ENCODE data around the gene TCF7L1.

Gene TCF7L1

DNA sequence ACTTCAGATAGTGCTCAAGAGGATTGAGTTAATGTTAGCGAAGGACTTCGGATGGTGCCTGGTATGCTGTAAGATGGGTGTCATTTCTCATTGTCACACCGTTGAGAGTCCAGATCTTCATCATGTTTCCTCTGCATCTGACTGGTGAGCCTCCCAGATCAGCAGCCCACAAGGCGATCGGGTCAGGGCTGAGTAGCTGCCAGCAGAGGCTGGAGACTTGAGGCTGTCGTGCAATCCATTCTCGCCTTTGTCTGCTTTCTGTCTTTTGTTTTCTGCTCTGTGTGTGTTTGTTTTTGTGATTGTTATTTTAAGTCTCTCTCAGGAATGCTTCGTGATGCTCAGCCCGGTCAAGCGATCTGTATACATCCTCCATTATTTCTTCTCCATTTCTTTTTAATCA lies 98.8 kb downstream of the TCF7L1 start:
- no peak for FAIRE-seq

DNA sequence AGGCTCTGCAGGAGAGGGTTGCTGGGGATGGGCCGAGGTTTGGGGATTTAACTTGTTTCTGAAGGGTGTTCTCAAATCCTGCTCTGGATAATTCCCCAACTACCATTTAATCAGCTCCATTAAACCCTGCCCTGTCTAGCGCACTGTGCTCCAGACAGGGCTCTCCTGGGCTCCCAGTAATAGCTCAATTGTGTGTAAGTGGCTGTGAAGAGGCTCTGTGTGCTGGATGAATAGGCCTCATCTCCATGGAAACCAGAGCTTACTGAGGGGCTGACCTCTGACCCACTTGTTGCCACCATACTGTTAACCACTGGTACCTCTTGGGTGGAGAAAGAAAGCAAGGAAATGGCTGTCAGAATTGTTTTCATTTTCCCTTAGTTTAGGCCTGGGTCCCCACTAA lies 101.7 kb downstream of the TCF7L1 start:
- FAIRE-seq, result no peak

DNA sequence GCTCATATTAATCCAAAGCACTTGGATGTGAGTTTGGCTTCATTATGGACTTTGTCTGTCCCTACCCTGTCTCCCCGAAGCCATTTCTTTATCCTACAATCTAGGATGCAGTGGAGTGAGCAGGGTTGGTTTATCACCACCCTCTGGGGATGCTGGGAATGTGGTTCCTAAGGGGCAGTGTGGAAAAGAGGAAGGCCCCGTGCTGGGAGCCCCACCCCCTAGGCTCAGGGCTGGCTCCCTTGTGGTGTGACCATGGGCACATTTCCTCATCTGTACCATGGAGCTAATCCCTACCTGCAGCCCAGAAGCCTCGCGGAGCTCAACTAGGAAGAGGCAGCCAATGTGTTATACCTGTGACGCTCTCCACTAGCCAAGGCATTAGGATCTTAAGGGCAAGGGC lies 102.1 kb downstream of the TCF7L1 start:
- no peak for FAIRE-seq

DNA sequence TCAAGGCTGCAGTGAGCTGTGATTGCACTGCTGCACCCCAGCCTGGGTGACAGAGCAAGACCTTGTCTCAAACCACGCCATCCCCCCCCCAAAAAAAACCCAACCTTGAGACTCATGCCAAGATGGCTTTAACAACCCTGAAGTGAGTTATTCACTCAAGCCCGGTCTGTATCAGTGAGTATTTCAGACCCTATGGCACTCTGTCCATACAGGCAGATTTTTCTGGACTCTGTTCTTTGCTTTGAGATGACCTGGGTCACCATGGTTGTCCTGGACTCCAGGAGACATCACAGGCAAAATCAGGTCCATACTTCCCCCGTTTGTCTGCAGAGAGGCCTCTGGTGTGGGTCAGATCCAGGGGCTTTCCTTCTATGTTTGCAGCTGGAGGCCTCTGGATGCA lies 102.9 kb downstream of the TCF7L1 start:
- no peak for FAIRE-seq

DNA sequence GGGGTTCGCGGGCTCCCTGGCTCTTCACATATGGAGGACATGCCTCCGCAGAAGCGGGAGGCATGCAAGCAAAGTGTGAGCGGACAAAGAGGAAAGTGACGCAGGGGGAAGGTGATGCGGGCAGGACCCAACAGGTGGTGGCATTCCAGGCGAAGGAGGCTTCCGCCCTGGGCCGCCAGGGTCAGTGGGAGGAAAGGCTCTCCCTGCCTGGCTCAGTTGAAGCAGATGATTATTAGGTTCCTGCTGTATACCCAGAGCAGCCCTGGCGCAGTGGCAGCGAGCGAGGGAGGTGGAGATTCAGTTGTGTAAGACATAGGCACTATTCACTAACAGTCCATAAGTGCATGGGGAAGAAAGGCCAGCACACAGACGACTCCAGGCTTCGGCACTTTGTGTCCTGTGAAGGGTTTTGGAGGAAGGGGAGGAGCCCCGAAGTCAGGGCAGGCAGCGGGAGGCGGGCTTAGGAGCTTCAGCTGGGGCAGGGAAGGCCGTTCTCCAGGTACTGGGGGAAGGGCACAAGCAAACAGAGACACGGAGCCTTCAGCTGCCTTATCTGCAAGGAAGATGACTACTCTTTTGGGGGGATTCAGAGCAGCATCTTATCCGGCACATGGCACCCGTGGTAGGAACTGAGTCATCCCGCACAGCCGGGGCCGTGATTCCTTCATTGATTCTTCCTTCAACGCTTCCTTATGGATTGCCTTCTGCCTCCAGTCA lies 104.8 kb downstream of the TCF7L1 start:
- no peak for FAIRE-seq

DNA sequence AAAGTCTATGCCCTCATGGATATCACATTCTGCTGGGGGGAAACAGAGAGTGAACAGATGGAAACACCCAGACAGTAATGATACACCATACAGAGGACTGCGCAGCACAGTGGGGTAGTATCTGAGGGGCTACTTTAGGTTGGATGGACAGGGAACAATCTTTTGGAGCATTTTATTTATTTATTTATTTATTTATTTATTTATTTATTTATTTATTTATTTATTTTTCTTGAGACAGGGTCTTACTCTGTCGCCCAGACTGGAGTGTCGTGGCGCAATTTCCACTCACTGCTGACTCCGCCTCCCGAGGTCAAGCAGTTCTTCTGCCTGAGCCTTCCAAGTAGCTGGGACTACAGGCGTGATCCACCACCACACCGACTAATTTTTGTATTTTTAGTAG lies 105.4 kb downstream of the TCF7L1 start:
- no peak for FAIRE-seq

DNA sequence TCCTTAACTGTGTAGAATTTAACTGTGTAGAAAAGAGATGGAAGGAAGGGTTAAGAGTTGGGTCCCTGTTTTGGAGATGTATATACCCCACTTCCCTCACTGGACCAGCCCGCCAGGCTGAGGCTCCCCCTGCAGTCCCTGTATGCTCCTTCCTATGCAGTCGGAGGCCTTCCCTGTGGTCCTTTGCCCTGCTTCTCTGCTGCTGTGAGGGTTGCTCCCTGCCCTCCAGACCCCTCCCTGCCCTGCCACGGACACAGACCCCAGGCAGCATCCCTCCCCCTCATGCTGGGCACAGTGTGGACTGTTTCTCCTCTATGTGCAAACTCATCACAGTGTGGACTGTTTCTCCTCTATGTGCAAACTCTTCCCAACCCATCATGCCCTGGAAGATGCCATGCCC lies 105.9 kb downstream of the TCF7L1 start:
- no peak for FAIRE-seq

DNA sequence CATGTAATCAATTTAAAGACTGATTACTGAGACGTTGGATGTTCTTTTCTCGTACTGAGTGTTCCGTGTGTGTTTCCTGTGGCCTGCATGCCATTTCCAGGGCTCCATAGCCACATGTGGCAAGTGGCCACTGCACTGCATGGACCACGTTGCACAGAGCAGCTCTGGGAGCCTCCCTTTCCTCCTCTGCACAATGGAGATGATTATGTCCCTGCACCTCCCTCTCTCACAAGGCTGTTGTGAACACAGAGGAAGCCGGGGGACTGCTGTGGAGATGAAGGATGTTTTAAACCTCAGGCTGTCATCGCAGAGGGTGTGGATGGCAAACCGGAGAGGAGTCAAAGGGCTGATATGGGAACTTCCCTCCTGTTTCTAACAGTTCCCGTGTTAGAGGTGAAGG lies 106.9 kb downstream of the TCF7L1 start:
- FAIRE-seq, result no peak

DNA sequence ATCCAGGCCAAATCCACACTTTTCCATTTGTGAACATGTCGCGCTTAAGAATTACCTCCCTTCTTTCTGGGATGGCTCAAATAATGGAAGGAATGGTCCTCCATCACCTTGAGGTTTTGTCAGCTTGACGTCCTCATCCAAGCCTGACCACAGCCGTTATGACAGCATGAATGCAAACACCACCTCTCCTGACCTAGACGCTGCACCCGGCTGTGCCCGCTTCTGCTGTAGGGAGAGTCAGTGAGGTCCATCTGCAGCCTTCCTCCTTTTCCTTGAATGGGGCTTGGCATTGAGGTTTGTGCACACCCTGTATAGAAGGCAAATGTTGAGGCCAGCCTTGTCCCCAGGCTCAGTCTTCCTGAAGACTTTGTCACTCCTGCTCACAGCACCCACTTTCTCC lies 109.1 kb downstream of the TCF7L1 start:
- no peak for FAIRE-seq

DNA sequence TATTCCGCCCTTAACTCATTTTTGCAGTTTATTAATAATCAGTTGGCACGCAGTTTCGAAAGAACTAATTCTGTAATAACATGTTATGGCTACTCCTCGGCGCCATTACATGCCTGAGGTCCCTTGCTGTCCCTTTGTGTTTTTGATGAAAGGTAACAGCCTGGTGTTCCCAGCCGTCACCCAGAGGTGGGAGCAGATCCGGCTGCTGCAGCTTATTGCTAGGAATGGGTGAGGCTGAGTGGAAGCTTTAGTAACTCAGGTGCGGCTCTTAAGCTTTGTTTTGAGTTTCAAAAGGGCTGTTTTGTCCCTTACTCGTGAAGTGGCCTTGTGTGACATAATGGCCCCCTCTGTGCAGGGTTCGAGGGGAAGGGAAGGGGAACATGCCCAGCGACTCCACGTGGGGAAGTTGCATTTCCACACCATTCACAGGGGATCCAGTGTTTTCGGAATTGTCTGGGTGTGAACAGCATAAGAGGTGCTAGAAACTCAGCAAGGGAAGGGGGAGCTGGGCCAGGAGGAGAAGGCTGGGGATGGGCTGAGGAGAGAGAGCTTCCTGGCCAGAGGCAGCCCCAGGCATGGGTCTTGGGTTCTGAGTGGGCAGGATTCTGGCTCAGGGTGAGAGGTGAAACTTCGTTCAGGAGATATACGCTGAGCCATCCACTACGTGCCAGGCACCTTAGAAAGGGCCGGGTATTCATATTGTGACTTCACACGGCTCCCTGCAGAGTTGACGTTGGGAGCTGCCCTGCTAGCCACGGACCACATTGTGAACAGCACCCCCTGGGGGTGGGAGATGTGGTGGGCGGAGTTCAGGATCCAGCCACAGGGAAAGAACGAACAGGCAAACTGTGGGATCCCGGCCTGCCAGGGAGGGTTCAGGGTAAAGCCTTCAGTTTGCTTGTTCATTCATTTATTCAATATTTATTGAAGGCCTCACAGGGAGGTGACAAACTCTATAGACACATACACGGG lies 110.2 kb downstream of the TCF7L1 start:
- FAIRE-seq, result no peak

DNA sequence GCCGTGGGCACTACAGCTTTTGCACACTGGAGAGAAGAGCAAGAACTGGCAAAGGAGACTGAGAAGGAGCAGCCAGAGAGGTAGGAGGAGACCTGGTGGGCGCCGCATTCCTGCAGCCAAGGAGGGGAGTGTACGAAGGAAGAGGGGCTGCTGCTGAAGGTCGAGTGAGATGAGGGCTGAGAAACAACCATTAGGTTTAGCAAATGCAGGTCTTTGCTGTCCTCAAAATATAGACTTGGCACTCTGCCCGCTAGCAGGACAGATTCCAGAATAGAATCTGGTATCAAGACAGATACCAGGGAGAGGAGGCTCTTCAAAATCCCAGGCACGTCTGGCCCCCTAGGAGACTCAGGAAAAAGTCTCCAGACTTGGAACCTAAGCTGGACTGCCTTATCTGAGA lies 111.6 kb downstream of the TCF7L1 start:
- no peak for FAIRE-seq

DNA sequence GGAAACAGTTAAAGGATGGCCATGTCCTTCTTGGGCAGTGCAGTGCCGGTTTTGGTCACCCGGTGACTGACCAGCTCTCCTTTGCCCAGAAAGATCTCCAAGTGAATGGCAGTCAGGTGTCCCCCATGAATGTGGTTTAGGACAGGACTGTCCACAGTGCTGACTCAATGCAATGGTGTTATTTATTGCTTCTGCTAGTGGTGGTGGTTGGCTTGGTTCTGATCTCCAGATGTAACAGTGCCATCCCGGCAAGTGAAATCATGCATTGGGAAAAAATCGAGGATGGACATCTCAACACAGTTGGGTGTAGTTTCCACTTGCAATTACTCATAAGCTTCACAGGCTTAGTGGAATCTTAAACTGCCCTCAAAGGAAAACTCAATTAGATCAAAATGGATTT lies 112.7 kb downstream of the TCF7L1 start:
- FAIRE-seq, result no peak

DNA sequence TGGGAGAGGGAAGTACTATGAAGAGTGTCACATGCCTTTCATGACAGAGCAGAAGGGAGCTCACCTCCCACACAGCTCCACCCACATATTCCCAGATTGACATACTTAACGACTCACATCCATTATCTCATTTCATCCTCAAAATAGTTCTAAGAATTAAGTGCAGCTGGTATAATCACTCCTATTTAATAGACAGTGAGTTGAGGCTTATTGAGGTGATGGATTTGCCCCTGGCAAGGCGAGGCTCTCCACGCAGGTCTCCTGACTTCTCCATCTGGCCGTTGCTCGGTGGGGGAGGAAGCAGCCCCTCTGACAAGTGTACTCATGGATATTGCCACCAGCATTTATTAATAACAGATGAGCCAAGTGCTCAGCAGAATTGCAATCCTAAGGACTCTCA lies 113.2 kb downstream of the TCF7L1 start:
- no peak for FAIRE-seq

DNA sequence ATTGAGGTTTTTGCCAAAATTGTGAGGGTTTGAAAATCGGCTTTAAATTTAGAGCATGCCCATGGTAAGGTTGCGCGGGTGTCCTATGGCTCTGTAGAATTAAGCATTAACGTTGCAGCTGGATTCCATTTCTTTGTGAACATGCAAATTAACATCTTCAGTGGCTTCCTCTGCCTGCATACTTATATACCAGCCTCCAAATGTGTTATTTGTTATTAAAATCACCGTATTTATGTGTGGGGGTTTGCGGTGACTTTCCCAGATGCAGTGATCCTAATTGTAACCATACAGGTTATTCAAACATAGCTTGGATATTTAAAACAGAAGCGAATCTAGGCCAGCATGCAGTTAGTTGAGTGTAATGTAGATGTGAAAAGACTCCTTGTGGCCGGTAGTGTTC lies 114.4 kb downstream of the TCF7L1 start:
- FAIRE-seq, result no peak

DNA sequence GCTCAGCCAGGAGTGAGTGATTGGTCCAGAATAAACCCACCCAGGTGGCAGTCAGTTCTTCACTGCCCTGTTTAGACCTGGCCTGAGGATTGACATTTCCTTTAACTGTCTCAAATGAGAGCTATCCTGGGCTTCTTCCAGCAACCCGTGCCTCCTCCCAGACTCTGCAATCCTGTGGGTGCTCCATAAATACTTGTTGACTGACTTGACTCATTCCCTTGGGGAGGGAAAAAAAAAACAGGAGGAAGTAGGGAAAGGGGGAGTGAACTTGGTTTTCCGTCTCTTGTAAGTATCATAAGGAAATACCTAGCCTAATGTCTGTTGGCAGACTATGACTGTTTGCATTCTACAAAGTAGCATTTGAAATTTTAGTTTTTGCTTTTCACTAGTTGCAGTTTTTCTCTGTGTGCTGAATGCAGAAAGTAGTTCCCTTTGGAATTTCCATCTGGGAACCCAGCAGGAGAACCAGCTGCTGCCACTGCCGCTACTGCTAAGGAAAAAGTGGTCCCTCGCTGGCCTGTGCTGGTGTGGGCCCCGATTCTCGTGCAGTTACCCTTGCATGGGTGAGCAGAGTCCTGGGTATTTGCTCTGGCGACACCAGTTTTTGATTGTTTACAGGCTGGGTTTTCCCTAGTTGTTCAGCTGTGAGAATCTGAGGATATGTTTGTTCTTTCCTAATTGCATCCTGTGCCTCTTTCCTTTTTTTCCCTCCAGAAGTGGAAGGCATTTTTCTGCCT lies 115.7 kb downstream of the TCF7L1 start:
- no peak for FAIRE-seq

DNA sequence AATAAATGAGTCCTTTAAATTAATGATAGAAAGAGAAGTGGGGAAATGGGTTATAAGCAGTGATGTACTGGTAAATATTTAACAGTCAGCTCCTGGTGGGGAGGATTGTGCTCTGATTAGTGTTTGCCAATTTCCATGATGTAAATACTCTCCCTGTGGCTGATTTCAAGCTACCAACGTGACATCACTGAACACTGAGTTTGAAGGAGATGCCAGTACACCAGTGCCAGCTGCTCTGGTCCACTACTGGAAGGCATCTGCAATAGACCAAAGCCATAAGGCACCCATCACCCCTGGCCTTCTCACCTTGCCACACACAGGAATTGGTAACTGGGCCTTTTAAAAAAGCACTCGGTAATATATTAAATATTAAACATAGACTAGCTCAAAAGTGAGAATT lies 116.9 kb downstream of the TCF7L1 start:
- FAIRE-seq, result no peak

DNA sequence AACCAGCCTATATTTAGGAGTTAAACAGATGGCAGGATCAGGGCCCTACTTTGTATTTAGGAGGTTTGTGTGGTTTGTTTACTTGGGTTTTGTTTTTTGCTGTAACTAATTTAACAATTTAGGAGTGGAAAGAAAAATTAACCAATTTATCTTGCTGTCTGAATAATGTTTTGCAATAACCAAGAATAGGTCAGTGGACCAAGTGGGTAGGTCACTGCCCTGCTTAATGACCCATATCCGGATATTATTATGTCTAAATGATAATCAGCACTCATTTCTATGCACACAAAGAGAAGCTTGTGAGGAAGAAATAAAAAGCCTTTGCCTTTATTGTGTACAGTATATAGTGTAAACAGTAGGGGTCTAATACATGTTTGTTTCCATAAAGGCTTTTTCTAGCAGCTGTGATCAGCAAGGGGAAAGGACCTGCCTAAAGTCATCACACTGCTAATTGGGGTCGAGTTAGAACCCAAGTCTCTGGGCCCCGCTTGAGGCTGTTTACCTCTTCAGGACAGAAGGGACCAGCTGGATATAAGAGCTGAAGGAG lies 118.0 kb downstream of the TCF7L1 start:
- FAIRE-seq, result no peak

DNA sequence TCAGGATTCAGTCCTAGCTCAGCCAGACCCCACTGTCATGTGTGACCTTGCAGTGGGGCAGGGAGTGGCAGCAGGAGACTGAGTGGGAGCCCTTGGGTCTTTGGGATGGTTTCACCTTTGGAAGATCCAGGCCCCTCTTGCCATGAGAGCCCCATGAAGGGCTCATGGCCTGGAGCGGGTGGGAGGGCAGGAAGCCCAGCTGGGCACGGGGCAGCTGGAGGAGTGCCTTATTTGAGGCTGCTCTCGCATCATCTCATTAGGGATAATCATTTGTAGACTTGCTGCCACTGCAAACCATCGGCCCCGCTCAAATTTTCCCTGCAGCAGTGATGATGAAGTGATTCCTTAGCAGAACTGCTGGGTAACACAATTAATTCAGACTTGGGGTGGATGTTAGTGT lies 120.7 kb downstream of the TCF7L1 start:
- no peak for FAIRE-seq

DNA sequence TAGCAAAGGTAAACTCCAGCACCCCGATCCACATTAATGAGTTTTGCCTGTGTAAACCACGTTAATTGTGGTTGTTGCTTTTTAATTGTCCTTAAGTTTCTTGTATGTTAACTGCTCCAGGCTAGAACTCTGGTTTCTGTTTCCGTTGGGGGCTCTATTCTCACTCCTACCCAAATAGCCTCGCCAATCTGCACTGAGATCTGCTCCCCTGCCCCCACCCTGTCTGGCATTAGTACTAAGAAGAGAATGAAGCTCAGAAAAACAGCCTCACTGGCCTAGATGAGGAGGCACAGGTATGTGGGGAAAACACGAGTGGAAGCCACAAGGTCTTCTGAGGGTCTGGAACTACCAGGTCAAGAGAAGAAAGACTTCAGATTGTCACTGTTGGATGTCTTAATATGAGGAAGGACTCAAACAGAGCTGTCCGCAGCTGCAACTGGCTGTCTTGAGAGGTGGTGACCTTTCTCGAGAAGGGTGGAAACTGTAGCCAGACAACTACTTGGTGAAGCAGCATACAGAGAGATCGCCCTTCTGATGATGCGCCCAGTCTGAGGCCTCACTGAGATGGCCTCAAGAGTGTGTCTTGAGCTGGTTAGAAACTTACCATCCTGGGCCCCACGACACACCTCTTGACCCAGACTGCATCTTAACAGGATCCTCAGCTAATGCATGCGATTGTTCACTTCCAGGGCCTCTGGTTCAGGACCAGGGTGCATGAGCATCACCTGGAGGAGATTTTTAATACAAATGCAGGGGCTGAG lies 121.5 kb downstream of the TCF7L1 start:
- FAIRE-seq, result no peak

DNA sequence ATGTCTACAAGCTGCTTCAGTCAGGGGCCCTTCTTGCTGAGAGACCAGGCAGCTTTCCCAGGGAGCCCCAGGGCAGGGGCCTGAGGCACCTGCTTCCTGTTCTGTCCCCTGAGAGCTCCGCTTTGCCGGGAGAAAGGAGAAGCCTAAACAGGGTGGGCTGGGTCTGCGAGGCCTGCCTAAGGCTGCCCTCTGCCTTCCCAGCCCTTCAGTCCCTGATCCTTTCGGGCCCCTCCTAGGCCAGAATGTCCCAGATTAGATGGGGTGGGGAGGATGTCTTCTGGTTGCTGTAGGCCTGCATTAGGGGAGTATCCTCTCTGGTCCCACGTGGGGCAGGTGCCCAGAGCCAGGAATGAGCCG lies 122.2 kb downstream of the TCF7L1 start:
- no peak for FAIRE-seq

DNA sequence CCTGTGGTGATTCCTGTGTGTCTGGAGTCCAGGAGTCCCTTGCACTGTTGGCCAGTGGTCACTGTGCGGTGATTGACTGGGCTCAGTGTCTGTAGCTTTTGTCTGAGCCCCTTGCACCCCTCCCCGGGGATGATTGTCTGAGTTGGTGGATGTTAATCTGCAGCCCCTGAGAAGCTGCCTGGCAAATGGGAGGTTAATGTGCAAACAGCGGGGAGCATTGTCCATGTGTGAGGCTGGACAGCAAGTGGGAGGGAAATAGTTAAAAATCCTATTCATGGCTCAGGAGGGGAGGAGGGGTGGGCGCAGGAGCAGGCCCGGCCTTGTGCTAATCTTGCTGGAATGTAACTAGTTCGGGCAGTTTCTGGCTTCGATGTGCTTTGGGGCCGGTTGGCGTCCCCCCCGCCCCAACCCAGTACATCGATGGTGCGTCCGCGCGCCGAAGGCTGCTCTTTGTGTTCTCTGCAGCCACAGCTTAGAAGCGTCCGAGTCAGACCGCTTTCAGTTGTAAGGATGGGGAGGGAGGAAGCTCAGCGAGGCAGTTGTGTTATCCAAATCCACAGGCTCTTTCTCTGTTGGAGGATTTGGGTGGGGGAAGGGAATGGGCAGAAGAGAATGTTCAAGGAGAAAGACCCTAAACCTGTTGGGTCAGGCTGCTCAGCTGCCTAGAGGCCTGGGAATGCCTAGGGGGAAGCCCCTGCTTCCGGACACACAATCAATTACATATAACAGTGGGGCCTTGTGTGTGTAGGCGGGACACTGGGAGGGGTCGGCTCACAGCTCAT lies 122.8 kb downstream of the TCF7L1 start:
- FAIRE-seq, result no peak

Data from islet of Langerhans (tissue), 1 donor.